ENCODE results near the gene ASB16.
A peak's percentile ranks its signal among the peaks of the same experiment; 100 is the strongest.

The ASB16 gene

DNA sequence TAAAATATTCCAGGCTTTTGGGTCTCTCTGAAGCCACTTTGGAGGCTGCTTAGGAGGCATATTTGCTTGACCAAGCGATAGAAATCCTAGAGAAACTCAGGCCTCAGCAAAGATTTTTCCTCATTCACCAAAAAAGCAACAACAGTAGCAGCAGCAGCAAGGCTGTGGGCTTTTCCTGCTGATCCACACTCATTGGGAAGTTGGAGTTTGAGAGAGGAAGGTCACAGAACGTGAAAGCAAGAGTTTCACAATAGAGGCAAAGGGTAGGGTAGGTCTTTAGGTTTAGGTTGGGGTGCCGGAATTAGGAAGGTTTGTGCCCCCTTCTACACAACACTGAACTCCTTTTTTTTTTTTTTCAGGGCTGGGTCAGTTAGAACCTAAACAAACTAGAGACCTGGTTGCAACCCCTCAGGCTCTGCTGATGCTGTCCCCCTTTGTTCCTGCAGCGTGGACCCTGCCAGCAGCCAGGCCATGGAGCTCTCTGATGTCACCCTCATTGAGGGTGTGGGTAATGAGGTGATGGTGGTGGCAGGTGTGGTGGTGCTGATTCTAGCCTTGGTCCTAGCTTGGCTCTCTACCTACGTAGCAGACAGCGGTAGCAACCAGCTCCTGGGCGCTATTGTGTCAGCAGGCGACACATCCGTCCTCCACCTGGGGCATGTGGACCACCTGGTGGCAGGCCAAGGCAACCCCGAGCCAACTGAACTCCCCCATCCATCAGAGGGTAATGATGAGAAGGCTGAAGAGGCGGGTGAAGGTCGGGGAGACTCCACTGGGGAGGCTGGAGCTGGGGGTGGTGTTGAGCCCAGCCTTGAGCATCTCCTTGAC, 18.3 kb downstream of the ASB16 start:
- DNase-seq (ENCODE audit: low read depth in 2 of 3, low spot score in 1 of 3) = no peak

DNA sequence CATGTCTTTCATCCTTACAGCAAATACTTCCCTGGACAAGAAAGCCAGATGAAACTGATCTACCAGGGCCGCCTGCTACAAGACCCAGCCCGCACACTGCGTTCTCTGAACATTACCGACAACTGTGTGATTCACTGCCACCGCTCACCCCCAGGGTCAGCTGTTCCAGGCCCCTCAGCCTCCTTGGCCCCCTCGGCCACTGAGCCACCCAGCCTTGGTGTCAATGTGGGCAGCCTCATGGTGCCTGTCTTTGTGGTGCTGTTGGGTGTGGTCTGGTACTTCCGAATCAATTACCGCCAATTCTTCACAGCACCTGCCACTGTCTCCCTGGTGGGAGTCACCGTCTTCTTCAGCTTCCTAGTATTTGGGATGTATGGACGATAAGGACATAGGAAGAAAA, 20.0 kb downstream of the ASB16 start:
- DNase-seq (ENCODE audit: low read depth in 2 of 3, low spot score in 1 of 3) = no peak

DNA sequence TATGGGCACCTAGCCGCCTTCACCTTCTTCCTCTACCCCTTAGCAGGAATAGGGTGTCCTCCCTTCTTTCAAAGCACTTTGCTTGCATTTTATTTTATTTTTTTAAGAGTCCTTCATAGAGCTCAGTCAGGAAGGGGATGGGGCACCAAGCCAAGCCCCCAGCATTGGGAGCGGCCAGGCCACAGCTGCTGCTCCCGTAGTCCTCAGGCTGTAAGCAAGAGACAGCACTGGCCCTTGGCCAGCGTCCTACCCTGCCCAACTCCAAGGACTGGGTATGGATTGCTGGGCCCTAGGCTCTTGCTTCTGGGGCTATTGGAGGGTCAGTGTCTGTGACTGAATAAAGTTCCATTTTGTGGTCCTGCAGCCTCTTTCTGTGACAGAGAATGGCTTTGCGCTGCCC, 20.9 kb downstream of the ASB16 start:
- DNase-seq (ENCODE audit: low read depth in 2 of 3, low spot score in 1 of 3) = no peak

DNA sequence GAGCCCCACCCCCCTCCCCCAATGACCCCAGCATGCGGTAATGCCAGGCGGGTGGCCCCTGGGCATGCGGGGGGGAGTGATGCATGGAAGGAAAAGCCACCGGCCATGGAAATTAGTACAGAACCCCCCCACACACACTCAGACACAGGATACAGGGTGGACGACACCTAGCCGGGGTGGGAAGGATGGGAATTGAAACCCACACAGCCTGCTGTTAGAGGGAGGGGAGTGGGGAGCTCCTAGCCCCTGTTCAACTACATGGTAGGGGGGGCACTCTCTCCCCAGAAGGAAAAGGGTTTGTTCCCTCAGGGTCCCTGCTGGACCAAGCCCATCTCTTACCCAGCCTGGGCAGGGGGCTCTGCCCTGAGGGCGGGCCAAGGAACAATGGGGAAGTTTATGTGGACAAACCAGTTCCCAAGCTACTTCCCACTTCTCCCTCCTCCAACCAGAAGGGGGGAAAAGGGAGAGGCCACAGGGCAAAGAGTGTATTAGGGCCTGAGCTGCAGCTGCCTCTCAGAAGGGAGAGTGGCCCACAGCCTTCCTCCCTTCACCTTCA, 21.5 kb downstream of the ASB16 start:
- no peak for DNase-seq (ENCODE audit: low read depth in 2 of 3, low spot score in 1 of 3)

DNA sequence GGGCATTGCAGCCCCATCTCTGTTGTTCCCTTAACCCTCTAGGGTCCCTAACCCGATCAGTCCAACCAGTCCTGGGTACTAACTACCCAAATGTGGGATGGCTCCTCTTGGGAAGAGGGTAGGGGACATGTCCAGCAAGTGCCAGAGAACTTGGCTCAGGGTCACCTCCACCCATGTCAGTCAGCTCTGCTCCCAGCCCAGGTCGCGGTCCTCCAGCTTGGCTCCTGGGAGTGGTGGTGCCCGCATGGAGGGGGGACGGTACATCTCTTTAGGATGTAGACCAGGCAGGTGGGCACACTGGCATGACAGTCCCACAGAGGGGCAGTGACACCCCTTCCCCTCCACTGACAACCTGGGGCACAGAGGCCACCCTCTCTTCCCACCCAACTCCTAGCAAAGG, 22.2 kb downstream of the ASB16 start:
- no peak for DNase-seq (ENCODE audit: low read depth in 2 of 3, low spot score in 1 of 3)

DNA sequence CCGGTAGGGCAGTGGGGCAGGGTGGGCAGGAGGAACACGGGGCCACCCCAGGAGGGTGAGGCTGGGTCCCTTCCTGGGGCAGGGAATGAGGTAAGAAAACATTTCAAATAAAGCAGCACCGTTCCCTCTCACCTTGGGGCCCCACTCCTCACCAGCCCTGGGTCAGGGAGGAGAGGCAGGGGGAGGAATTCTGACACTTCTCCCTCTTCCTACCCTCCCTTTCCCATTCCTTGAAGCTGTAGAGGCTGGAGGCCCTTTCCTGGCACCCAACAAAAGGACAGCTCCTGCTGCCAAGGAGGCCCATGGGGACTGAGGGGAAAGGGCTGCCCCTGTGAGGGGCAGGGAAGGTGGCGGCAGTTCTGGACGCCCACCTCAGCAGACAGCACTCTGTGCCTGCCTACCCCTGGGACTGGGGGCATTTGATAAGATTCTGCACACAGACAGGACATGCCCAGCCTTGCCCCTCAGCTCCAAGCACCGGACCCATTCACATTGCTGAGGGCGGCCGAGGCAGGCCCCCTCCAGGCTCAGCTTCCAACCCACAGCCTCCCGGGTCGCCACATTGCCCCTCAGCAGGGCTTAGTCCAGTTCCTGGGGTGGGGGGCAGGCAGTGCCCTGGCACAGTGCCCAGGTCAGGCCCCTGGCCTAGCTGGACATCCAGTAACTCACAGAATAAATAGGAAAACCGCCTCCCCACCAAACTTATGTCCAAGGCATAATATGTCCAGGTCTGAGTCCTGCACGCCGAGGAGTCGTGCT, 23.0 kb downstream of the ASB16 start:
- DNase-seq (ENCODE audit: low read depth in 2 of 3, low spot score in 1 of 3) = no peak

DNA sequence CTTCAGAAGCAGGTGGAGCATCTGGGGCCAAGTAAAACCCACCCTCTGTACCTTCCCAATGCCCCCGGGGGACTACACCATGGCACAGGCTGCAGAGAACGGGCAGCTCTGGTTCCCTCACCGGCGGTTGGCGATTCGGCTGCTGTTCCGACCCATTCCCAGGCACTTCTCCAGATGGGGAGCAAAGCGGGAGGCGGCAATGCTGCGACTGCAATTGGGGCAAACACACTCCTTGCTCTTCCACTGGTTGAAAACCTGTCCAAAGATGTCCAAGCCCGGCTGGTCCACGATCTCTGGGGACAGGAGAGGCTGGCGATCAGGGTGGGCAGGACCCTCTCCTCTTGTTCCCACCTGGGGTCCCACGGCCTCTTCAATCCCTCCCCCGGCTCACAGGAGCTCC, 26.6 kb downstream of the ASB16 start:
- DNase-seq (ENCODE audit: low read depth in 2 of 3, low spot score in 1 of 3) = no peak

DNA sequence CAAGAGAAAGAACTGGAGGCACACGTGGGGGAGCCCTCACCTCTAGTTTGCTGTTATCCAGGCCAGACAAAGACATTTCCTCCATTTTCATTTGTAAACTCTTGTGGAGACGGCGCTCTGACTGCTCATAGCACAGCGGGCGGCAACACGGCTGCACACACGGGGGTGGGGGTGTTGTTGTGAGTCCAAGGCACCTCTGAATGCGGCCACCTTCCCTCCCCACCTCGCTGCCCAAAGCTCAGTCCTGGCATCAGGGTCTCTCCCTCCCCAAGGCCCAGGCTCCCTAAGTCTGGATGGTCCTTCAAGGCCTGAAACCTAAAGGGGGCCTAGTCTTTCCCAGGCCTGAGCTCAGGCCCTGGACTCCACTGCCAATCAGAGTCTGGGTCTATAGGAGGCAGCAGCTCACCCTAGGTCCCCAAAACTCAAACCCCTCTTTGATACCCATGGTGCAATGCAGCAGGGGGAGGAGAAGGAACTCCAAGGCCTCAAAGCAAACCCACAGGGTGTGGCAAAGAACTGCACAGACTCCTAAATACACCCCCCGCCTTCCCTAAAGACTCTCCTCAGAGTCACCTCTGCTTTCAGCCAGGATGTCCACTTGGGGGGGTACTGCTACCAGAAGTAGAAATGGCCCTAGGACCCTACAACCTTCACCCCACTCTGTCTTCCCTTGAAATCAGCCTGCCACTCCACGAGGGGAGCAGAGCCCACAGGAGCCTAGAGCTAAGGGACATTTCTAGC, 27.6 kb downstream of the ASB16 start:
- no peak for DNase-seq (ENCODE audit: low read depth in 2 of 3, low spot score in 1 of 3)

DNA sequence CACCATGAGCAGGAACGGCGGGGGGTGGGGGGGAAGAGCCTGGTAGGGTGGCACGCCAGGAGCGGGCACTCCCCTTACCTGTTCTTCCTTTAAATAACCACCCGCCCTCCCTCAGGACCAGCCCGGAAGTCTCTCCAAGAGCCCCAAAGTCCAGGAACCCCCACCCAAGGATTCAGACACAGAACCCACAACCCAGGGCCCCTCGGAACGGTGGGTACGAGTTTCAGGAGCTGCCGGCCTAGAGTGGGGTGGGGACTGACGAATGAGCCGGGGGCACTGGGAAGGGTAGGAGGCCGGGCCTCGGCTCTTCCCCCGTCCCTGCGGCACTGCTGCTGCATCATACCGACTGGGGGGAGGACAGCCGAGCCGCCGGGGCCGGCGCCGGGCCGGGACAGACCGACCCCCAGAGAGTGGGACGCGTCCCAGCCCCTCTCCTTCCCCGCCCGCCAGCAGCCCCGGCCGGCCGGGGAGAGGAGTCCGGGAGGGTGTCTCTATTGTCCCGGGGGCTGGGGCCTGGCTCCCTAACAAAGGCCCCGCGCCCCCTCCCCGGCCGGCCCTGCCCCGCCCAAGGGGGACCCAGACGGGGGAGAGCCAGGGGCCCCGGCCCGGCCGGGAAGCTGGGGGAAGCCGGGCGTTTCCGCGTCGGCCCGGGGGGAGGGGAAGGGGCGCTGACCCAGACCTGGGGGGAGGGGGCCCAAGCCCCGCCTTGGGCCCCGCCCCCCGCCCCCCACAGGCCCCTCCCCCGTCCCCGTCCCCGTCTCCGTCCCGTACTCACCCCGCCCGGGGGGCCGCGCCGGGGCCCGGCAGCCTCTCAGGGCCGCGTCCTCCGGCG, 28.4 kb downstream of the ASB16 start:
- no peak for DNase-seq (ENCODE audit: low read depth in 2 of 3, low spot score in 1 of 3)

DNA sequence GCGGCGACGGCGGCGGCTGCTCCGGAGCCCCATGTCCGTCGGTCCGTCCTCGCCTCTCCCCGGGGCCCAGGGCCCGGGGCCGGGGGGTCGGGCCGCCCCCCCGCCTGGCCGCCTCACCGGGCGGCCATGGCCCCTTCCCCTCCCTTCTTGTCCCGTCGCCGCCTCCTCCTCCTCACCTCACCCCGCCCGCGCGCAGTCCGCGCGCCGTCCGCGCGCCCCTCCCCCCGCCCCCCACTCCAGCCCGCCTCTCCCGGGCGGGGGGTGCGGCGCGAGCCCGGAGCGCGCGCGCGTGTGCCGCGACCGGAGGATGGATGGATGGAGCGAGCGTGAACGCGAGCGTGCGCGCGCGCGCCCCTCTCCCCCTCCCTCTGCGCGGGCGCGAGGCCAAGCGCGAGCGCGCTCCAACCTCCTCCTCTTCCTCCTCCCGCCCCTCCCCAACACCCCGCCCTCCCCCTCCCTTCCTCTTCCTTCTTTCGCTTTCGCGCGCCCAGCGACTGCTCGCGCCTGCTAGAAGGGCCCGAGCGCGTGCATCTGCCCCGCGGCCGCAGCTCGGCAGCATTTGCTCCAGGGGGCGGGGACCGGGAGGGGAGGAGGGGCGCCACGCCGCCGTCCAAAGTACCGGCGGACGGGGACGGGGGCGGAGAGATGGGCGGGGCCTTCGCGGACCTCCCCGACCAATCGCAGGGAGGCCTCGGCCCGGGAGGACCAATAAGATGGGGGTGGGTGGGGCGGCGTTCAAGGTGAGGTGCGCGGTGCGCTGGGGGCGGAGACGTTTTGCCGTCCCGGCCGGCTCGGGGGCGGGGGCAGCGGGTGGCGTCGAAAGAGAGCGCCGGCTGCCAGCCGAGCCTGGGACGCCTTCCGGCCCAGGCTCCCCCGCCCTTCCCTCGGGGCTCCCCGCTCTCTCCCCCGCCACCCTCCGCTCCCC, 29.3 kb downstream of the ASB16 start, which contains the start of gene ATXN7L3:
ATXN7L3 (minus strand) TSS at position 332 of the 925 bp plus-strand sequence. CDS start 1,814 bp downstream, outside the sequence.
- peak; percentile 99 to 100 (median 100) for DNase-seq (ENCODE audit: low read depth in 2 of 3, low spot score in 1 of 3)

DNA sequence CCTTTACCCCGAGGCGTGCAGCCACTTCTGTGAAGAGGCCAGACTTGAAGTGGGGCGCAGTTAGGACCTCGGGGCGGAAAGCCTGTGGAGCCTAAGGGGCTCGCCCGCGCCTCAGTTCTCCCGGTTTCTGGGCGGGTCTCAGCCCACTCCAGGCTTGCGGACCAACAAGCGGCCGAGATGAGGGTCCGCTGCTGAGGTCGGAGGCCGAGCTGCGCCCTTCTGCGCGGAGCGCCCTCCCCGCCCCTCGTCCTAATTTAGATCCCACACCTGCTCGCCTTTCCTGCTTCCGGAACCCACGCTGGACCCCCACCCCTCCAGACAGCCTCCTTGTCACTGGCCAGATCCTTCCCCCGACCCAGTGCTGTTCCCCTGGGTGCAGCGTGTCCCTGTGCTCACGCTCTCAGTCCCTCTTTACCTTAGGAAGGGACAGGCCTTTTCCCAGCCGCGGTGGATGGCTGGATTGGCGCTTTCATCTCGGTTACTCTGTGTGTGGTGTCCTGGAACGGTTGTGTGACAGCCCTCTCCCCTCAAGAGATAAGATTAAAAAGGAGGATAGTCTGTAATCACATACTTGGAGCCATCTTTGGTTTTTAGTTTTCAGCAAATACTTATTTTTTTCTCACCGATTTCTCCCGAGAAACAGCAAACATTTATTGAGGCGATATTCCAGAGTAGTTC, 30.1 kb downstream of the ASB16 start:
- DNase-seq (ENCODE audit: low read depth in 2 of 3, low spot score in 1 of 3) = no peak

DNA sequence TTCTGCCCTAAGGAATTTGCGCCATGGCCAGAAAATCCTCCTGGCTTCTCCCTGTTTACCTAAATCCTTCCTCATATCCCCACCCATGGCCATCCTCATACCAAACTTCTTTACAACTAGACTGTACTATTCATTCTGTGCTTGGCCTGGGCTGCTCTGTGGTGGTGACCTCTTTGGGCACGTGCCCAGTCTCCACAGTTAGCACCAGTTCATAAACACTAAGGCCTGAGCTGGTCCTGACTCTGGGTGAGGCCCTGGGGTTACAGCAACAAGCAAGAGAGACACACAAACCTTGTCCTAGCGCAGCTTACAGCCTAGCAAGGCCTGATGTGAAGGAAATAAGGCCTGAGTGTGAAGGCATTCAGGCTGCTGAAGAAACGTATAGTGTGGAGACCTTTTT, 32.3 kb downstream of the ASB16 start:
- no peak for DNase-seq (ENCODE audit: low read depth in 2 of 3, low spot score in 1 of 3)

DNA sequence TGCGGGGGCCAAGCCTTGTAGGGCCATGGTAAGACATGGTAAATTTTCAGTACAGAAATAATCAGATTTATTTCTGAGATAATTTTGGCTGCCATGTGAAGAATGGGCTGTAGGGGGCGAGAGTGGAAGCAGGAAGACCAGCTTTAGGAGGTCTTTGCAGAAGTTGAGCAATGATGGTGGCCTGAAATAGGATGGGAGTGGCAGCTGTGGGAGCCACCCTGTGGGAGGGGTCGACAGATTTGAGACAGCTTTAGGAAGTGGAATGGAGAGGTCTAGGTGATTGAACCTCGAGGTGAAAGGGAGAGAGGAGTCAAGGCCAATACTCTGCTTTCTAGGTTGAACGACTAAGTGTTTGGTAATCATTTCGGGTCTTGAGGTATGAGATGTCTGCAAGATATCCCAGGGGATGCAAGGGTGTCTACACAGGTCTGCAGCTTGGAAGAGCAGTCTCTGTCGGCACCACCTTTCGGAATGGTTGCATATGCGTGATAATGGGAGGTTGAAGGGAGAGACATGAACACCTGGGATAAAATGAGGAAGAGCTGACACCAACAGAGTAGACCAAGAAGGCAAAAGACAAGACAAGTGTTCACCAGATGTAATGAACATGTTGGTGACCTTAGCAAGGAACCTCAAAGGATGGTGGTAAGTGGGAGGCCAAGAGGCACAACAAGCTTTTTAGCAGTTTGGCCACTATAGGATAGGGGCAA, 33.4 kb downstream of the ASB16 start:
- DNase-seq (ENCODE audit: low read depth in 2 of 3, low spot score in 1 of 3) = peak in 1 of 3 donors; percentile 66

DNA sequence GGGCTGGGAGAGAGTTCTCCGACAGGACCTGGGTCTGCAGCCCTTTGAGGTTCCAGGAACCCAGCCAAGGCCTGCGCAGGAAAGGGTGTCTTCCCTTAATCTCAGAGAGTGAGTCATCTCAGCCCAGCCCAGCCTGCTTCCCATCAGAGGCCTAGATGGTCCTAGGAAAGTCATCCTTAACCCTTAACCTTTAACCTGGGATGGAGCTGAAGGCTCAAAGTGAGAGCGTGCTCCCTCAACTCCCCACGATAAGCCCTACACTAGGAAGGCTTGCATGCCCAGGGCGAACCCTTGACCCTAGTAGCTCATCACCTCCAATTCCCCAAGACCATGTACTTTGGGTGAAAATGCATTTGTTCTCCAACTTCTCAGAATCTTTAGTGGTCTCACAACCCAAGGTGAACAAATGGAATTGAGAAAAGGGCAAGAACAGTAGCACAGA, 34.0 kb downstream of the ASB16 start:
- no peak for DNase-seq (ENCODE audit: low read depth in 2 of 3, low spot score in 1 of 3)

DNA sequence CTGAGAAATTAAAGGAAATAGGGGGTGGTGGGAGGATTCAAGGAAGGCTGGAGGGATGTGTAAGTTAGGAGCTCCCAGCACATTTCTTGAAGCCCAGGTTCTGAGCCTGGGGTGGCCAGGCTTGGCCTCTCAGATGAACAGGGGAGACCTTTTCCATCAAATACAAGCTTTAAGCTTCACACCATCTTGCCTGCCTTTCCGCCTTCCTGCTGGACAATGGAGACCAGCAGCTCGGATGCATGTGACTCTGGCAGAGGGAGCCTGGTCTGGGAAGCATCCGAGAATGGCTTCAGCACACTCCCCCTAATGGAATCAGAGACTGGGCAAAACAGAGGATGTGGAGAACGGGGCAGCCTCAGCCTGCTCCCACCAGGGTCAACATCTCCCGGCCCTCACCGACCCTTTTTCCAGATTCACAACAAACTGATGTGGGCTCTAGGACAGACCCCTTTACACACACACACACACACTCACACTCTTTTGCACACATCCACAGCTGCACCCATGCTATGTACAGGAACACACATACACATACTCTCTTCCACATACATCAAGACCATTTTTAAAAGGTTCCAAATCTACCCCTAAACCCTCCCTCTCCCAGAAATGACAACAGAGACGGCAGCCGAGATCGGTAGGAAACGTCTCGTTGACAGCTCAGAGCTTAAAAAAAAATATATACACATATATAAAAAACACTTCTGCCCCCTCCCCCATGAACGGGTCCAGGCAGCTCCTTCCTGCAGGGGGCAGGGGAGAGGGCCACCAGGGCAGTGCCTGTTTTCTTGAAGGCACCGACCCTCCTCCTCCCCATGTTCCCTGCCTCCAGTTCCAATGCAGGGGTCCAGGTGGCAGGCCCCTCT, 35.7 kb downstream of the ASB16 start:
- no peak for DNase-seq (ENCODE audit: low read depth in 2 of 3, low spot score in 1 of 3)

DNA sequence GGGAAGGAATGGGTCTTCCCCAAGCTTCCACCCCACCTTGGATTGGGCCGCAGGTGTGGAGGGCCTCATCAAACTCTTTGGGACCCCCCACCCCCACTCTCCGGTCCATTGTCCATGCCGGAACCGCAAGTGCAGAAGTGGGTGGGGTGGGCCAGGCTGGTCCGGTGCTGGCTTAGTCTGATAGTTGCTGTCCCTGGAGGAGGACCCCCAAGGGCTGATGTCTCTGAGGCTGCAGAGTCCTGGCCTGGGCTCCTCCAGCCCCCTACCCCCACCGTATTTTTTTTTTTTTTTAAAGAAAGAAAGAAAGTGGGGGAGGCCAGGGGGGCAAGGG, 36.3 kb downstream of the ASB16 start:
- DNase-seq (ENCODE audit: low read depth in 2 of 3, low spot score in 1 of 3) = no peak

DNA sequence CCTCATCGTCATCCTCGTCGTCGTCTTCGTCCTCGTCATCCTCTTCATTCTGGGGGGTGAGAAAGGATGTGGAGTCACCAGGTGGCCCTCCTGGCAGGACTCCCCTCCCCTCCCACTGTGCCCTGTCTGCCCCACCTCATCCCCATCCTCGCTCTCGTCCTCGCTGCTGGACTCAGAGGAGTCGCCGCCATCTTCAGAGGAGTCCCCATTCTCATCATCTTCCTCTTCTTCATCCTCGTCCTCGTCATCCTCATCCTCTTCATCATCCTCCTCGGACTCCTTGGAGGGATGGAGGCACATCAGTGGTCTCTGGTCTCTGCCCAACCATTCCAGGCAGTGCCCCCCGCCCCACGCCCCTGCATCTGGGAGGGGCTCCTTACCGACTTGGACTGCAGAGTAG, 36.8 kb downstream of the ASB16 start:
- no peak for DNase-seq (ENCODE audit: low read depth in 2 of 3, low spot score in 1 of 3)

All from stimulated activated CD4-positive, alpha-beta T cell treated with anti-CD3 and anti-CD28 coated beads, Interleukin-12 subunit alpha, Interleukin-12 subunit beta, amount 100 ng/mL, for 48 hours (primary cell).